Neural crest cell (in vitro differentiated cells): ENCODE results near the gene SNAI3. TPM values are rescaled to one million over a fixed set of nuclear protein-coding genes. Genes with fewer than 3 reads are reported as not detected.

ENCODE experiments used
- DNase-seq: peaks from one replicate; pipeline ENCODE4 v3.0.0; 2021; ENCODE audit warnings: low read depth, mixed read lengths, low spot score
- H3K27ac Mint-ChIP-seq: one replicate; pipeline ENCODE4 v1.8.0; 2021; ENCODE audit warnings: mild to moderate bottlenecking, mixed read lengths; ENCODE audit not compliant: unreplicated experiment
- H3K27me3 Mint-ChIP-seq: 2 replicates; pipeline ENCODE4 v1.8.0; 2021; ENCODE audit warnings: low read depth, mild to moderate bottlenecking, mixed read lengths
- H3K36me3 Mint-ChIP-seq: 2 replicates; pipeline ENCODE4 v1.8.0; 2021; ENCODE audit warnings: low read depth, mild to moderate bottlenecking, mixed read lengths
- H3K4me1 Mint-ChIP-seq: 2 replicates; pipeline ENCODE4 v1.8.0; 2021; ENCODE audit warnings: mixed read lengths
- H3K4me3 Mint-ChIP-seq: one replicate; pipeline ENCODE4 v1.8.0; 2021; ENCODE audit warnings: mild to moderate bottlenecking, mixed read lengths
- H3K9me3 Mint-ChIP-seq: 2 replicates; pipeline ENCODE4 v1.8.0; 2021; ENCODE audit warnings: mixed read lengths
- total RNA-seq: library from RNA; stranded (reverse); gene quantifications from 2 replicates; pipeline ENCODE4 v1.2.1, GENCODE V29; 2021
- TF ChIP-seq, protein P1 (sequence below): fragments of 200-600 bp; sonication (generic); conservative IDR thresholded peaks from 2 replicates; pipeline ENCODE4 v1.5.0; 2021; ENCODE audit warnings: antibody characterized with exemption, mild to moderate bottlenecking

The SNAI3 gene
- total RNA-seq, 1 donor from 2014 or later, result not detected

- no peaks in the 10 kb centered on the region for H3K4me1 Mint-ChIP-seq
- H3K27ac Mint-ChIP-seq, result no peak overlapping the region
- H3K9me3 Mint-ChIP-seq, result no peaks in the 10 kb centered on the region
- H3K36me3 Mint-ChIP-seq, result no peaks in the 10 kb centered on the region
- TF ChIP-seq, protein P1, sequence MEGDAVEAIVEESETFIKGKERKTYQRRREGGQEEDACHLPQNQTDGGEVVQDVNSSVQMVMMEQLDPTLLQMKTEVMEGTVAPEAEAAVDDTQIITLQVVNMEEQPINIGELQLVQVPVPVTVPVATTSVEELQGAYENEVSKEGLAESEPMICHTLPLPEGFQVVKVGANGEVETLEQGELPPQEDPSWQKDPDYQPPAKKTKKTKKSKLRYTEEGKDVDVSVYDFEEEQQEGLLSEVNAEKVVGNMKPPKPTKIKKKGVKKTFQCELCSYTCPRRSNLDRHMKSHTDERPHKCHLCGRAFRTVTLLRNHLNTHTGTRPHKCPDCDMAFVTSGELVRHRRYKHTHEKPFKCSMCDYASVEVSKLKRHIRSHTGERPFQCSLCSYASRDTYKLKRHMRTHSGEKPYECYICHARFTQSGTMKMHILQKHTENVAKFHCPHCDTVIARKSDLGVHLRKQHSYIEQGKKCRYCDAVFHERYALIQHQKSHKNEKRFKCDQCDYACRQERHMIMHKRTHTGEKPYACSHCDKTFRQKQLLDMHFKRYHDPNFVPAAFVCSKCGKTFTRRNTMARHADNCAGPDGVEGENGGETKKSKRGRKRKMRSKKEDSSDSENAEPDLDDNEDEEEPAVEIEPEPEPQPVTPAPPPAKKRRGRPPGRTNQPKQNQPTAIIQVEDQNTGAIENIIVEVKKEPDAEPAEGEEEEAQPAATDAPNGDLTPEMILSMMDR, result no peak
- H3K27me3 Mint-ChIP-seq, result peaks cover 23% of the 10 kb centered on the region
- no peak for DNase-seq
- no peak overlapping the region for H3K4me3 Mint-ChIP-seq
Observed at GRCh38 chr16:88693420-88694177, 7.3 kb upstream of the SNAI3 start.

GRCh38 chr16:88692861-88693260 is 6.6 kb upstream of the SNAI3 start:
- DNase-seq, result no peak
- Mint-ChIP-seq H3K4me3 (no peak overlapping the region), H3K27me3 (peaks cover 31% of the 10 kb centered on the region), H3K36me3 (no peaks in the 10 kb centered on the region), H3K27ac (no peak overlapping the region), H3K4me1 (no peaks in the 10 kb centered on the region), H3K9me3 (no peaks in the 10 kb centered on the region)
- TF ChIP-seq, protein P1, result no peak

DNA sequence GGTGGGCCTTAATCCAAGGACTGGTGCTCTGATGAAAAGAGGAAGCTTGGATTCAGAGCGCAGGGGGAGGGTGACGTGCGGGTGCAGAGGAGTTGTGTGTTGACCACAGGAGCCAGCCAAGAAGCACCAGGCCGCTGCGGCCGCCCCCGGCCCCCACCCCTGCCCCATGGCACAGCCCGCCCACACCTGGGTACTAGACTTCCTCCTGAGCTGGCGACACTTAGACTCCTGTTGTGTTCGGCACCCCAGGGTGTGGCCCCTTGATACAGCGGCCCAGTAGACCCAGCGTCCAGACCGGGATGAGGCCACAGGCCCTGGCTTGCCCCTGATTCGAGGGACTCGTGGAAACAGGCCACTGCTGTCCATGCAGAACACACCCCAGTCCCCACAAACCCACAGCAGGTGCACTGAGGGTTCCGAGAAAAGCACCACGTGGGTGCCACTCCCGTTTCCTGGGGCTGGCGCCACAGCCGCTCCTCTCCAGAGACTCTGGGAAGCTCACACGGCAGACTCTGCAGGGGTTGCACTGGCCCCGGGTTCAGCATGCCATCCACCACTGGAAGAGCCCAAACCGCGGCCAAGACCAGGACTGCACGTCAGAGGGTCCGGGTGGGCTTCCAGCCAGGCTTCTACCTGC is 5.7 kb upstream of the SNAI3 start:
- Mint-ChIP-seq H3K27me3 (peaks cover 38% of the 10 kb centered on the region), H3K36me3 (no peaks in the 10 kb centered on the region), H3K9me3 (no peaks in the 10 kb centered on the region), H3K4me1 (no peaks in the 10 kb centered on the region), H3K27ac (no peak overlapping the region), H3K4me3 (no peak overlapping the region)
- no peak for DNase-seq
- TF ChIP-seq, protein P1, result no peak

DNA sequence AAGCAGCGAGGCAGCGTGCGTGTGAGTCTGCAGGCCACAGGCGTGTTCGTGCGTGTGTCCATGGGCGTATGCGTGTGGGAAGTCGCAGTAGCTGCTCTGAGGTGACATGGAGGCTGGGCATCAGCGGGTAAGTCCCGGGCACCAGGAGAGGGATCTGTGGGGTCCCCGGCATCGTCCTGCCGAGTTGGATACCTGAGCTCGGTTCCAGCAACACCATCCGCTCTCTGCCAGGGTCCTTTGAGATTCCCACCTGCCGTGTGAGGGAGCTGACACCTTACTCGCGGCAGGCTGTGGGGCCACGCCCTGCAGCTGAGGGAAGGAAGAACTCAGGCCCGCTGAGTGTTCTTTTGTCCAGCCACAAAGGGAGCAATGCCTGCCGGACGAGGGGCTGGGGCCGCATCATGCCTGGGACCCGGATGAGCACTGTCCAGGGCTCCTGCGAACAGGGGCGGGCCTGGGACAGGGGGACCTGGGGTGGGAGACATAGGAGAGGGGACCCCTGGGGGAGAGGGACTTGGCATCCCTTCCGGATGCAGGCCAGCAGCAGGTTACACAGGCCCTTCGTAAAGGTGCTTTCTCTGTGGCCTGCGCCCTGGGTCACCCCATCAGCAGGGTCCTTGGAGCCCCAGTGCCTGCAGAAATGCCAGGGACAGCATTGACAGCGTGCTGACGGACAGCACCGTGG is 5.0 kb upstream of the SNAI3 start:
- no peaks in the 10 kb centered on the region for H3K9me3 Mint-ChIP-seq
- H3K36me3 Mint-ChIP-seq, result no peaks in the 10 kb centered on the region
- peaks cover 43% of the 10 kb centered on the region for H3K27me3 Mint-ChIP-seq
- DNase-seq, result no peak
- no peak overlapping the region for H3K4me3 Mint-ChIP-seq
- H3K4me1 Mint-ChIP-seq, result no peaks in the 10 kb centered on the region
- TF ChIP-seq, protein P1, result no peak
- H3K27ac Mint-ChIP-seq, result no peak overlapping the region

DNA sequence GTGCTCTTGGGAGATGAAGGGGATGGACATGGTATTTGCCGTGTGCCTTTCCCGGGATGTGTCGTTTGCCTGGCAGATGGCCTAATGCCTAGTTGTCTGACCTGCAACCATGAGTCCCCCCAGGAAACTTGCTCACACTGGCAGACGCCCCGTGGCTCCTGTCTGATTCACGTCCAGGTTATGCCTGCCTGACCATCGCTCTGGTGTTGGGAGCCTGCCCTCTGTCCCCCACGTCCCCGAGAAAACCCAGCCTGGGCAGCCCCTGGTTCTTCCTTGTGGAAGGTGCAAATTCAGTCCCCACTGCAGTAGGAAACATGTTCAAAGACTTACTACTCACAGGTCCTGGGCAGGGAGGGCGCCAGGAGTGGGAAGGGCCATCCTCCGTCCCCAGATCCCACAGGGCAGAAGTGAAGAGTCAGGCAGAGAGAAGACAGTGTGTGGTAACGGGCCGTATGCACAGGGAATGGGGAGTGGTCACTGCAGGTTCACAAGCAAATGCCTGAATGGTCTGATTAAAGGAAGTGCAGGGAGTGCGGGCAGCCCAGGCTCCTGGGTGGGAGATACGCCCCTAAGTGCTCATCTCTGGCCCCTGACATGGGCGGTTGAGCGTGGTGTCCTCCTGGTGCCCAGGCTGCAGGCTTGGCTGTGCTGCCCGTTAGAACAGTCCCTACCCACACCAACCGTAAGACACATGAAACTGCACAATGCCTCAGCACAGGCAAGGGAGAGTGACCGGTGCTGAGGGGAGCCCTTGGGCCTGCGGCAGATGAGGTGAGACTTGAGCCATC is 4.2 kb upstream of the SNAI3 start:
- H3K27me3 Mint-ChIP-seq, result peaks cover 48% of the 10 kb centered on the region
- no peak overlapping the region for H3K4me3 Mint-ChIP-seq
- H3K36me3 Mint-ChIP-seq, result no peaks in the 10 kb centered on the region
- no peak for DNase-seq
- H3K27ac Mint-ChIP-seq, result peak overlapping the region; percentile 37
- TF ChIP-seq, protein P1, result no peak
- H3K9me3 Mint-ChIP-seq, result no peaks in the 10 kb centered on the region
- H3K4me1 Mint-ChIP-seq, result no peaks in the 10 kb centered on the region
